A549 treated with Mapracorat at 1 μM for 4 hours (cell line): ENCODE measurements around the gene TBCCD1. TPM values are rescaled to one million over a fixed set of nuclear protein-coding genes. Genes with fewer than 3 reads are reported as not detected.

ENCODE experiments used
- total RNA-seq: library from RNA; stranded (reverse); fragments of 200-300 nt; extraction: Qiagen RNA extraction; gene quantifications from 5 replicates; pipeline ENCODE4 v1.2.3, GENCODE V29; 2022

Gene TBCCD1
- total RNA-seq: 5.4 to 7.5 TPM (median 6.6 TPM) in 5 replicates

GRCh38 chr3:186567072-186567921, at the start of gene TBCCD1:
Gene TBCCD1, minus strand, starts transcription at chr3:186567339. Its CDS starts 3,010 bp downstream, at chr3:186564329.

GRCh38 chr3:186612721-186613636, 45.8 kb upstream of the TBCCD1 start, which contains the start of gene AHSG:
Gene AHSG, plus strand, starts transcription at chr3:186613060. Its CDS starts 82 bp downstream, at chr3:186613142.

GRCh38 chr3:186570096-186570940, 3.2 kb upstream of the TBCCD1 start, which contains the start of gene DNAJB11:
Gene DNAJB11, plus strand, starts transcription at chr3:186570720. Its CDS starts 178 bp downstream, at chr3:186570898.

GRCh38 chr3:186544281-186544680, 22.9 kb downstream of the TBCCD1 start, which contains the start of gene CRYGS:
Gene CRYGS, minus strand, starts transcription at chr3:186544380. Its CDS starts 54 bp downstream, at chr3:186544326.

Other genes with a start within 250 kb of the TBCCD1 start
- gene DGKG, start 205.1 kb downstream of the TBCCD1 start, total RNA-seq: 5.7 to 11.4 TPM (median 7.2 TPM) in 5 replicates
- 0.80 to 0.95 TPM (median 0.83 TPM) in 5 replicates for gene CRYGS, start 23.0 kb downstream of the TBCCD1 start, total RNA-seq
- gene DNAJB11, start 3.4 kb upstream of the TBCCD1 start, total RNA-seq: 50.5 to 55.3 TPM (median 53.2 TPM) in 5 replicates
- 0.08 to 0.11 TPM in 2 of 5 replicates, not detected in the others for gene AHSG, start 45.7 kb upstream of the TBCCD1 start, total RNA-seq
- gene FETUB, start 73.1 kb upstream of the TBCCD1 start, total RNA-seq: 0.10 to 0.35 TPM (median 0.23 TPM) in 5 replicates
- not detected in 5 replicates for gene HRG, start 98.7 kb upstream of the TBCCD1 start, total RNA-seq
- not detected in 5 replicates for gene KNG1, start 150.0 kb upstream of the TBCCD1 start, total RNA-seq
- 130 to 142 TPM (median 134 TPM) in 5 replicates for gene EIF4A2, start 216.2 kb upstream of the TBCCD1 start, total RNA-seq
- 42.9 to 64.4 TPM (median 46.3 TPM) in 5 replicates for gene RFC4, start 239.1 kb upstream of the TBCCD1 start, total RNA-seq